ENCODE measurements around the gene PLCXD3.
"Not testable (repeated sequence)": the region's sequence is repeated elsewhere in the genome, so short reads cannot be mapped to it uniquely, and the experiment has no call there.

The PLCXD3 gene
- 0 to 0.09 (median 0) reads per million in 4 experiments for total RNA-seq

GRCh38 chr5:41510176-41510831 lies at the start of gene PLCXD3:
PLCXD3 (minus strand) TSS chr5:41510601; CDS start chr5:41510526, 75 bp downstream.
- DNase-seq = no peak

- no peak for DNase-seq
Measured at GRCh38 chr5:41559184-41559583, 48.8 kb upstream of the PLCXD3 start.

- DNase-seq = no peak
Measured at GRCh38 chr5:41558295-41558694, 47.9 kb upstream of the PLCXD3 start.

GRCh38 chr5:41547991-41548390 lies 37.6 kb upstream of the PLCXD3 start:
- no peak for DNase-seq

- DNase-seq = no peak
Measured at GRCh38 chr5:41542183-41542582, 31.8 kb upstream of the PLCXD3 start.

GRCh38 chr5:41539454-41539853 lies 29.1 kb upstream of the PLCXD3 start:
- DNase-seq = no peak

GRCh38 chr5:41537581-41537980 lies 27.2 kb upstream of the PLCXD3 start:
- no peak for DNase-seq

- no peak for DNase-seq
Measured at GRCh38 chr5:41532485-41532884, 22.1 kb upstream of the PLCXD3 start.

GRCh38 chr5:41527201-41527779 lies 16.9 kb upstream of the PLCXD3 start:
- no peak for DNase-seq

GRCh38 chr5:41526699-41527098 lies 16.3 kb upstream of the PLCXD3 start:
- no peak for DNase-seq

- DNase-seq = no peak
Measured at GRCh38 chr5:41524174-41524573, 13.8 kb upstream of the PLCXD3 start.

GRCh38 chr5:41522193-41522786 lies 11.9 kb upstream of the PLCXD3 start:
- DNase-seq = no peak

GRCh38 chr5:41519801-41520200 lies 9.4 kb upstream of the PLCXD3 start:
- DNase-seq = no peak

GRCh38 chr5:41517909-41518308 lies 7.5 kb upstream of the PLCXD3 start:
- DNase-seq = no peak

GRCh38 chr5:41511241-41511640 lies 840 bp upstream of the PLCXD3 start:
- no peak for DNase-seq

- no peak for DNase-seq
Measured at GRCh38 chr5:41509399-41510175, 814 bp downstream of the PLCXD3 start.

- no peak for DNase-seq
Measured at GRCh38 chr5:41508696-41509398, 1.6 kb downstream of the PLCXD3 start.

- DNase-seq = no peak
Measured at GRCh38 chr5:41508186-41508585, 2.2 kb downstream of the PLCXD3 start.

GRCh38 chr5:41507501-41507900 lies 2.9 kb downstream of the PLCXD3 start:
- no peak for DNase-seq

GRCh38 chr5:41503860-41504259 lies 6.5 kb downstream of the PLCXD3 start:
- DNase-seq = no peak

- no peak for DNase-seq
Measured at GRCh38 chr5:41503310-41503709, 7.1 kb downstream of the PLCXD3 start.

- DNase-seq = not testable (repeated sequence)
Measured at GRCh38 chr5:41493490-41494126, 16.8 kb downstream of the PLCXD3 start.

Data from effector CD8-positive, alpha-beta T cell (primary cell).